ENCODE measurements around the gene LRIG3. TPM values are rescaled to one million over a fixed set of nuclear protein-coding genes. Genes with fewer than 3 reads are reported as not detected.

Gene LRIG3
- polyA plus RNA-seq, 3 donors = not detected

GRCh38 chr12:58927120-58927519 lies 6.8 kb upstream of the LRIG3 start:
- peaks cover 1 to 4% (median 3%) of the 10 kb centered on the region in 3 donors for H3K27me3 Mint-ChIP-seq (ENCODE audit: low read depth in 3 of 3)
- H3K4me1 Mint-ChIP-seq = no peaks in the 10 kb centered on the region
- DNase-seq = no peak
- H3K9me3 Mint-ChIP-seq = peaks cover 0 to 5% (median under 1%) of the 10 kb centered on the region in 7 donors
- peaks cover 0 to 2% of the 10 kb centered on the region in 2 donors for H3K27me3 ChIP-seq (ENCODE audit: control insufficient read depth in 2 of 2, insufficient read depth in 2 of 2, low read length in 2 of 2)
- H3K4me3 Mint-ChIP-seq = no peak overlapping the region
- no peak overlapping the region for H3K4me2 ChIP-seq (replicated peaks; ENCODE audit: extremely low read depth, low read length, poor library complexity, severe bottlenecking)
- H3K4me3 ChIP-seq (replicated peaks in 1 of 3; ENCODE audit: low read depth in 2 of 3, low read length in 3 of 3) = no peak overlapping the region
- no peak overlapping the region for H3K27ac Mint-ChIP-seq
- no peaks in the 10 kb centered on the region for H3K4me1 ChIP-seq (ENCODE audit: control insufficient read depth in 1 of 2, insufficient read depth in 2 of 2, low read length in 2 of 2)
- no peak overlapping the region for H3K27ac ChIP-seq (ENCODE audit: low read depth in 1 of 2, low read length in 2 of 2)
- H2AFZ ChIP-seq (ENCODE audit: insufficient read depth, low read depth, low read length, poor library complexity, severe bottlenecking) = no peak overlapping the region
- intact Hi-C loops (cut with micrococcal nuclease) = no loop called here
- H3K79me2 ChIP-seq (ENCODE audit: insufficient read depth, low read length) = no peaks in the 10 kb centered on the region
- no peaks in the 10 kb centered on the region for H3K9me3 ChIP-seq (replicated peaks in 1 of 2; ENCODE audit: control insufficient read depth in 1 of 2, insufficient read depth in 1 of 2, low read length in 2 of 2)
- no peak for TF ChIP-seq CTCF (IDR thresholded peaks at IDR 0.05)
- no peak overlapping the region for H3K9ac ChIP-seq (ENCODE audit: insufficient read depth, low read length, poor library complexity, severe bottlenecking)
- WGBS (ENCODE audit: insufficient coverage) = 94% methylated on average over 2 of the region's 4 CpGs
- H4K20me1 ChIP-seq (ENCODE audit: insufficient read depth, low read length) = no peaks in the 10 kb centered on the region
- no peaks in the 10 kb centered on the region for H3K36me3 ChIP-seq (replicated peaks in 1 of 2; ENCODE audit: control insufficient read depth in 1 of 2, insufficient read depth in 2 of 2, low read length in 2 of 2)
- H3K36me3 Mint-ChIP-seq = no peaks in the 10 kb centered on the region

DNA sequence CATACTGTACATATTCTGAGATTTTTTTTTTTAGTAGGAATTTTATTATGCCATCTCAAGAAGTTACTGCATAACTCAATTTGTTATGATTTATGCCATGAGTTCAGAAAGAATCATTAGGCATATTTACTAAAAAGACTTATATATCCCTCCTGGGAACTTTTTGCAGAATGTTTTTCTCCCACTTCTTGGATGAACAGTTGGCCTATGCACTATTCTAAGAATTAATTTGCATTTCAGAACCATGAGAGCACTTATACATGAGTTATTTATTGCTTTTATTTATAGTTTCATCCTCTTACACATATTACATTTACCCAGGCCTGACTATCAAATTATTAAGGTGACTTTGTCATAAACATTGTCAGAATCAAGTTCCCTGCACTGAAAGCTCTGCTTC lies 6.3 kb upstream of the LRIG3 start:
- Mint-ChIP-seq H3K9me3 (peaks cover 0 to 4% (median 1%) of the 10 kb centered on the region in 7 donors), H3K27ac (no peak overlapping the region), H3K4me1 (no peaks in the 10 kb centered on the region), H3K4me3 (no peak overlapping the region), H3K27me3 (ENCODE audit: low read depth in 3 of 3) (peaks cover 1 to 4% (median 1%) of the 10 kb centered on the region in 3 donors), H3K36me3 (no peaks in the 10 kb centered on the region)
- Histone ChIP-seq H4K20me1 (ENCODE audit: insufficient read depth, low read length) (no peaks in the 10 kb centered on the region), H3K9ac (ENCODE audit: insufficient read depth, low read length, poor library complexity, severe bottlenecking) (no peak overlapping the region), H3K36me3 (replicated peaks in 1 of 2; ENCODE audit: control insufficient read depth in 1 of 2, insufficient read depth in 2 of 2, low read length in 2 of 2) (no peaks in the 10 kb centered on the region), H3K79me2 (ENCODE audit: insufficient read depth, low read length) (no peaks in the 10 kb centered on the region), H3K9me3 (replicated peaks in 1 of 2; ENCODE audit: control insufficient read depth in 1 of 2, insufficient read depth in 1 of 2, low read length in 2 of 2) (no peaks in the 10 kb centered on the region), H2AFZ (ENCODE audit: insufficient read depth, low read depth, low read length, poor library complexity, severe bottlenecking) (no peak overlapping the region), H3K27me3 (ENCODE audit: control insufficient read depth in 2 of 2, insufficient read depth in 2 of 2, low read length in 2 of 2) (peaks cover under 1 to 3% of the 10 kb centered on the region in 2 donors), H3K4me1 (ENCODE audit: control insufficient read depth in 1 of 2, insufficient read depth in 2 of 2, low read length in 2 of 2) (no peaks in the 10 kb centered on the region), H3K4me2 (replicated peaks; ENCODE audit: extremely low read depth, low read length, poor library complexity, severe bottlenecking) (no peak overlapping the region), H3K27ac (ENCODE audit: low read depth in 1 of 2, low read length in 2 of 2) (no peak overlapping the region), H3K4me3 (replicated peaks in 1 of 3; ENCODE audit: low read depth in 2 of 3, low read length in 3 of 3) (no peak overlapping the region)
- DNase-seq = no peak
- intact Hi-C loops (cut with micrococcal nuclease) = no loop called here
- no peak for TF ChIP-seq CTCF (IDR thresholded peaks at IDR 0.05)
